IPS-18a (cell line): ENCODE data around the gene ARHGAP12.

Experiments used
- H3K27ac ChIP-seq: one replicate; pipeline ENCODE4 v1.5.1; 2013; ENCODE audit warnings: low read length
- H3K27me3 ChIP-seq: one replicate; pipeline ENCODE4 v1.6.1; 2013; ENCODE audit warnings: mild to moderate bottlenecking, low read length; ENCODE audit not compliant: control insufficient read depth, insufficient read depth
- H3K36me3 ChIP-seq: one replicate; pipeline ENCODE4 v1.6.1; 2013; ENCODE audit warnings: low read depth, low read length; ENCODE audit not compliant: control insufficient read depth
- H3K4me1 ChIP-seq: one replicate; pipeline ENCODE4 v1.6.1; 2013; ENCODE audit warnings: low read depth, low read length; ENCODE audit not compliant: control insufficient read depth
- H3K4me3 ChIP-seq: one replicate; pipeline ENCODE4 v1.5.1; 2013; ENCODE audit warnings: low read length
- H3K9ac ChIP-seq: one replicate; pipeline ENCODE4 v1.6.1; 2013; ENCODE audit warnings: mild to moderate bottlenecking, low read length, moderate library complexity
- H3K9me3 ChIP-seq: one replicate; pipeline ENCODE4 v1.6.1; 2013; ENCODE audit warnings: low read depth, low read length; ENCODE audit not compliant: control insufficient read depth

ARHGAP12 gene

DNA sequence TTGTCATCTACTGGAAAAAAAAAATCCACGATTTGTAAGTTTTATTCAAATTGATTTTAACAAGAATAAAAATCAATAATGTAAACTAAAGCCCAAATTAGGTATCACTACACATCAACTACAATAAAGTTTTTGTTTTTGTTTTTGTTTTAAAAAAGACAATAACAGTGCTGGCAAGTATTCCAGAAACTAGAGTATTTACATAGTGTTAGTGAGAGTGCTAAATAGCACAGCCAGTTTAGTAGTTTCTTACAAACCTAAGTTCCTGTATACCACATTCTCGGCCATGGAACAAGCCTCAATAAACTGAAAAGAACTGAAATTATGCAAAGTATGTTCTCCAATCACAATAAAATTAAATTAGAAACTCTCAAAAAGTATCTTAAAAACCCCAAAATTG is 8.1 kb downstream of the ARHGAP12 start:
- H3K9me3 ChIP-seq: no peaks in the 10 kb centered on the region
- no peaks in the 10 kb centered on the region for H3K27me3 ChIP-seq
- no peaks in the 10 kb centered on the region for H3K4me1 ChIP-seq
- no peak overlapping the region for H3K4me3 ChIP-seq
- H3K27ac ChIP-seq: no peak overlapping the region
- H3K9ac ChIP-seq: no peak overlapping the region
- no peaks in the 10 kb centered on the region for H3K36me3 ChIP-seq

DNA sequence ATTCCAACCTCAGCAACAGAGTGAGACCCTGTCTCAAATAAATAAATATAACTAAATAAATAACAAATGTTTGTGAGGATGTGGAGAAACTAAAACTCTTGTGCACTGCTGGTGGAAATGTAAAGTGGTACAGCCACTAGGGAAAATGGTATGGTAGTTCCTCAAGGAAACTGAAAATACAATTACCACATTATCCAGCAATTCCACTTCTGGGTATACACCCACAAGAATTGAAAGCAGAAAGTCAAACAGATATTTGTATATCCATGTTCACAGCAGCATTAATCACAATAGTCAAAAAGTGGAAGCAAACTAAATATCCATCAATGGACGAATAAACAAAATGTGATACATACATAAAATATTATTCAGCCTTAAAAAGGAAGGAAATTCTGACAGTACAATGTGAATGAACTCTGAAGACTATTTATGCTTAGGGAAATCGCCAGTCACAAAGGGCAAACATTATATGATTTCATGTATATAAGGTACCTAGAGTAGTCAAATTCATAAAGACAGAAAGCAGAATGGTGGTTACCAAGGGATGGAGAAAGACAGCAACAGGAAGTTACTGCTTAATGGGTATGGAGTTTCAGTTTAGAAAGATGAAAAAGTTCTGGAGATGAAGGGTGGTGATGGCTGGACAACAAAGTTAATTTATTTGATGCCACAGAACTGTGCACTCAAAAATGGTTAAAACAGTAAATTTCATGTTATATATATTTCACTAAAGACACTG is 9.8 kb downstream of the ARHGAP12 start:
- no peaks in the 10 kb centered on the region for H3K27me3 ChIP-seq
- peaks cover 4% of the 10 kb centered on the region for H3K4me1 ChIP-seq
- no peaks in the 10 kb centered on the region for H3K9me3 ChIP-seq
- H3K4me3 ChIP-seq: no peak overlapping the region
- H3K9ac ChIP-seq: no peak overlapping the region
- H3K36me3 ChIP-seq: no peaks in the 10 kb centered on the region
- no peak overlapping the region for H3K27ac ChIP-seq

GRCh38 chr10:31914370-31914769 is 14.3 kb downstream of the ARHGAP12 start:
- Histone ChIP-seq H3K9ac (no peak overlapping the region), H3K36me3 (no peaks in the 10 kb centered on the region), H3K4me1 (peaks cover 16% of the 10 kb centered on the region), H3K27ac (no peak overlapping the region), H3K9me3 (no peaks in the 10 kb centered on the region), H3K4me3 (no peak overlapping the region), H3K27me3 (no peaks in the 10 kb centered on the region)

DNA sequence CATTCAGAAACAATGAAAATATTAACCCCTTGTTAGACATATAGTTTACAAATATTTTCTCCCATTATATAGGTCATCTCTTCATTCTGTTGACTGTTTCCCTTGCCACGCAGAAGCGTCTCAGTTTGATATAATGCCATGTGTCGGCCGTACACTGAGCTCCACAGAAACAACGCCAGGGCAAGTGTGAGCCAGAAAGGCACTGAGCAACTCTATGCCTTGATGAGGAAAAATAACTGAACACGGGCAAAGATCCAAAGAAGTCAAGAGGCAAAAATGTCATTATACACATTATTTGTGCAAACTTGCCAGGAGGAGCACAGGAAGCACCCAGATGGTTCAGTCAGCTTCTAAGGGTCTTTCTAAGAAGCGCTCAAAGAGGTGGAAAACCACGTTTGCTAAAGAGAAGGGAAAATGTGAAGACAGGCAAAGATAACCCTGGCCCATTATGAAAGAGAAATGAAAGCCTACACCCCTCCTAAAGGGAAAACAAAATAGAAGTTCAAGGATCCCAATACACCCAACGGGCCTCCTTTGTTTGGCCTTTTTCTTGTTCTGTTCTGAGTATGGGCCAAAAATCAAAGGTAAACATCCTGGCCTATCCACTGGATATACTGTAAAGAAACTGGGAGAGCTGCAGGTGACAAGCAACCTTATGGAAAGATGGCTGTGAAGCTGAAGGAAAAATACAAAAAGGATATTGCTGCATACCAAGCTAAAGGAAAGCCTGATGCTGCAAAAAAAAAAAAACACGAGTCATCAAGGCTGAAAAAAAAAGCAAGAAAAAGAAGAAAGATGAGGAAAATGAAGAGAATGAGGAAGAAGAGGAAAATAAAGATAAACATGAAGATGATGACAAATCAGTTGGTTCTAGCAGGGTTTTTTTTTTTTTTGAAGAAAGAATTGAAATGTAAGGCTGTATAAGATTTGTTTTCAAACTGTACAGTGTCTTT is 15.5 kb downstream of the ARHGAP12 start:
- Histone ChIP-seq H3K27me3 (no peaks in the 10 kb centered on the region), H3K27ac (no peak overlapping the region), H3K9ac (no peak overlapping the region), H3K36me3 (peaks cover 6% of the 10 kb centered on the region), H3K9me3 (no peaks in the 10 kb centered on the region), H3K4me1 (peaks cover 16% of the 10 kb centered on the region), H3K4me3 (no peak overlapping the region)

- Histone ChIP-seq H3K9ac (no peak overlapping the region), H3K27ac (no peak overlapping the region), H3K9me3 (no peaks in the 10 kb centered on the region), H3K4me3 (no peak overlapping the region), H3K36me3 (peaks cover 12% of the 10 kb centered on the region), H3K4me1 (peaks cover 16% of the 10 kb centered on the region), H3K27me3 (no peaks in the 10 kb centered on the region)
These were observed 16.3 kb downstream of the ARHGAP12 start for GRCh38 chr10:31912289-31912688.

DNA sequence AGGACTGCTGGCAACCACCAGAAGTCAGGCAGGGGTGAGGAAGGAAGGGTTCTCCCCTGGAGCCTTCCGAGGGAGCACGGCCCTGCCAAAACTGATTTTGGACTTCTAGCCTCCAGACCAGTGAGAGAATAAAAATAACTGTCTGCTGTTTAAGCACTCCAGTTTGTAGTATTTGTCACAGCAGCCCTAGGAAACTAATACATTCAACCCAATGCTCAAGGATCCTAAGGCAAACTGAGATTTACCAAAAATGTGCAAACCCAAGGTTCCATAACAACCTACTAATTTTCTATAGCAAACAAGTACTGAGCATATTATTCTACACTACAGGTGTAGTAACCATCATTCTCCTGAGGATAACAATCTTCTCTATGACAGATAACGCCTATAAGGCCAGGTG is 18.6 kb downstream of the ARHGAP12 start:
- peaks cover 23% of the 10 kb centered on the region for H3K36me3 ChIP-seq
- H3K9me3 ChIP-seq: no peaks in the 10 kb centered on the region
- H3K9ac ChIP-seq: no peak overlapping the region

DNA sequence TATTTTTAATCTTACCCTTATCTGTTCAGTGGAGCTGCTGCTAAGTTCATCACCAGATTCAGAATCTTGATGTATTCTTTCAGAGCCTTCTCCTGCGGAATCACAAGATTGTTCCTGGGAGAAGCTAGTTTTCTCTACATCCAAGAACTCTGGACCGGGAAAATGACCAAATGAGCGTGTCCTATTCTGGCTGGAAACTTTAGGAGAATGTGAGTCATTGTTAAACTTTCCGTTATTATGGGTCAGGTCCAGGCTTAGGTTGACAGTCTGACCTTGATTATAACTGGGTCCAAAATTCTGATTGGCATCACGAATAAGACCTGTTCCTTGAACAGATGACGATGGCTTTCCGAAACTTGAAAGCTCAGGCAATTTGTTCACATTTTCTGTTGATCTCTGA is 20.5 kb downstream of the ARHGAP12 start:
- H3K9ac ChIP-seq: no peak overlapping the region
- H3K9me3 ChIP-seq: no peaks in the 10 kb centered on the region
- H3K27me3 ChIP-seq: no peaks in the 10 kb centered on the region
- H3K4me3 ChIP-seq: no peak overlapping the region
- no peak overlapping the region for H3K27ac ChIP-seq
- peaks cover 23% of the 10 kb centered on the region for H3K36me3 ChIP-seq
- H3K4me1 ChIP-seq: peaks cover 5% of the 10 kb centered on the region

More for the DNA sequence above, 18.6 kb downstream of the ARHGAP12 start:
- Histone ChIP-seq H3K4me1 (peaks cover 16% of the 10 kb centered on the region), H3K4me3 (no peak overlapping the region), H3K27ac (no peak overlapping the region), H3K27me3 (no peaks in the 10 kb centered on the region)

- Histone ChIP-seq H3K9me3 (no peaks in the 10 kb centered on the region), H3K27me3 (no peaks in the 10 kb centered on the region), H3K36me3 (peaks cover 23% of the 10 kb centered on the region), H3K9ac (no peak overlapping the region), H3K4me3 (no peak overlapping the region), H3K4me1 (no peaks in the 10 kb centered on the region), H3K27ac (no peak overlapping the region)
These were observed 22.6 kb downstream of the ARHGAP12 start for GRCh38 chr10:31906039-31906438.

DNA sequence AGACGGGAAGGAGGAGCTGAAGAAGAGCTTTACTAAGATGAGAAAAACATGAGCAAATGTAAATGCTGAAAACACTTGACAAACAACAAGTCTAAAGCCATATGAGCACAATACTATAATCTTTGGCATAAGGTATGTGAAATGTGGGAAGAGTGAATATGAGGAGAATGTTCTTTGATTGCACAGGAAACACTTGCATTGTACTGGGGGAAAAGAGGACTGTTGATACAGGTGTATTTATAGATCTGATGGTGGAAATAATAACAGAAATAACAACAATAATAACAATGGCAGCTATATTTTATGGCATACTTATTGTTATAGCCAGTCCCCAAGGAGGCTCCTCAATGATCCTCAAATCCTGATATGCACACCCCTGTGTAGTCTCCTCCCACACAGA is 23.0 kb downstream of the ARHGAP12 start:
- Histone ChIP-seq H3K9ac (no peak overlapping the region), H3K36me3 (peaks cover 23% of the 10 kb centered on the region), H3K4me1 (no peaks in the 10 kb centered on the region), H3K4me3 (no peak overlapping the region), H3K27ac (no peak overlapping the region), H3K9me3 (no peaks in the 10 kb centered on the region), H3K27me3 (no peaks in the 10 kb centered on the region)

DNA sequence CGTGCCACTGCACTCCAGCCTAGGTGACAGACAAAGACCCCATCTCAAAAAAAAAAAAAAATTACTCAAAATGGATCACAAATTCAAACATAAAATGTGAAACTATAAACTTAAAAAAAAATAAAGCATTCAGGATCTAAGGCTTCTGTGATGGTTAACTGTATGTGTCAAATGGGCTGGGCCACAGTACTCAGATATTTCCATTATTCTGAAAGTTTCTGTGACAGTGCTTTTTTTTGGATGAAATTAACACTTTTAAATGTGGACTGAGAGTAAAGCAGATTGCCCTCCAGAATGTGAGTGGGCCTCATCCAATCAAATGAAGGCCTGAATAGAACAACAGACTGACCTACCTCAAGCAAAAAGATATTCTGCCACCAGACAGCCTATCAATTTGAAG is 26.0 kb downstream of the ARHGAP12 start:
- H3K27me3 ChIP-seq: no peaks in the 10 kb centered on the region
- H3K9me3 ChIP-seq: no peaks in the 10 kb centered on the region
- H3K36me3 ChIP-seq: peaks cover 11% of the 10 kb centered on the region
- H3K27ac ChIP-seq: no peak overlapping the region
- no peak overlapping the region for H3K4me3 ChIP-seq
- no peaks in the 10 kb centered on the region for H3K4me1 ChIP-seq
- no peak overlapping the region for H3K9ac ChIP-seq

GRCh38 chr10:31897506-31897905 is 31.1 kb downstream of the ARHGAP12 start:
- Histone ChIP-seq H3K36me3 (no peaks in the 10 kb centered on the region), H3K27ac (no peak overlapping the region), H3K9me3 (no peaks in the 10 kb centered on the region), H3K9ac (no peak overlapping the region), H3K27me3 (no peaks in the 10 kb centered on the region), H3K4me3 (no peak overlapping the region), H3K4me1 (no peaks in the 10 kb centered on the region)
